MCF 10A (cell line): Measurements from ENCODE around the gene FAM118A. TPM values are rescaled to one million over a fixed set of nuclear protein-coding genes. Genes with fewer than 3 reads are reported as not detected.
"Not testable (repeated sequence)": the region's sequence is repeated elsewhere in the genome, so short reads cannot be mapped to it uniquely, and the experiment has no call there.

Source experiments
- BruUV-seq: library from RNA; stranded (reverse); fragments of 400-500 nt; replicated peaks from 2 replicates; lab custom pipeline; 2021; lab: Mats Ljungman, UMichigan
- CTCF ChIA-PET: fragments of 300-600 bp; sonication (Branson Sonifier 250); formaldehyde crosslinking; extraction: SDS; loops from one replicate; lab custom pipeline; 2021; ENCODE audit warnings: antibody characterized with exemption, inconsistent platforms; lab: Yijun Ruan, JAX
- POLR2A ChIA-PET: fragments of 300-600, 350-650 bp; sonication (Branson Sonifier 250); formaldehyde crosslinking; extraction: SDS; loops from one replicate; lab custom pipeline; 2020; ENCODE audit warnings: antibody characterized with exemption, inconsistent platforms; lab: Yijun Ruan, JAX
- DNase-seq: peaks from one replicate; pipeline ENCODE4 v3.0.0-alpha.2; 2018; ENCODE audit not compliant: unreplicated experiment
- H3K27ac Mint-ChIP-seq: one replicate; pipeline ENCODE4 v1.8.0; 2022; ENCODE audit warnings: mild to moderate bottlenecking, low read depth, mixed read lengths; ENCODE audit not compliant: unreplicated experiment
- H3K27me3 Mint-ChIP-seq: one replicate; pipeline ENCODE4 v1.8.0; 2022; ENCODE audit warnings: mixed read lengths; ENCODE audit not compliant: insufficient read depth, unreplicated experiment
- H3K36me3 Mint-ChIP-seq: one replicate; pipeline ENCODE4 v1.8.0; 2022; ENCODE audit warnings: mild to moderate bottlenecking, moderate library complexity, mixed read lengths; ENCODE audit not compliant: insufficient read depth, unreplicated experiment
- H3K4me1 Mint-ChIP-seq: one replicate; pipeline ENCODE4 v1.8.0; 2022; ENCODE audit warnings: mixed read lengths; ENCODE audit not compliant: insufficient read depth, unreplicated experiment
- H3K4me3 Mint-ChIP-seq: one replicate; pipeline ENCODE4 v1.8.0; 2022; ENCODE audit warnings: mild to moderate bottlenecking, moderate library complexity, mixed read lengths; ENCODE audit not compliant: unreplicated experiment
- H3K9me3 Mint-ChIP-seq: one replicate; pipeline ENCODE4 v1.8.0; 2022; ENCODE audit warnings: mixed read lengths; ENCODE audit not compliant: unreplicated experiment
- CTCF ChIP-seq: fragments of 200-600 bp; IDR thresholded peaks from one replicate; pipeline ENCODE4 v1.8.0; 2022; ENCODE audit warnings: antibody characterized with exemption, mild to moderate bottlenecking; ENCODE audit not compliant: unreplicated experiment
- intact Hi-C: fragments of 100-400 bp; cut with micrococcal nuclease; formaldehyde crosslinking; loops from 2 replicates; pipeline ENCODE4 v1.14.1; 2022
- total RNA-seq: library from RNA; stranded (reverse); gene quantifications from 2 replicates; pipeline ENCODE4 v1.2.3, GENCODE V29; 2022

FAM118A gene
- total RNA-seq, 1 experiment from 2014 or later = 16.7 TPM

DNA sequence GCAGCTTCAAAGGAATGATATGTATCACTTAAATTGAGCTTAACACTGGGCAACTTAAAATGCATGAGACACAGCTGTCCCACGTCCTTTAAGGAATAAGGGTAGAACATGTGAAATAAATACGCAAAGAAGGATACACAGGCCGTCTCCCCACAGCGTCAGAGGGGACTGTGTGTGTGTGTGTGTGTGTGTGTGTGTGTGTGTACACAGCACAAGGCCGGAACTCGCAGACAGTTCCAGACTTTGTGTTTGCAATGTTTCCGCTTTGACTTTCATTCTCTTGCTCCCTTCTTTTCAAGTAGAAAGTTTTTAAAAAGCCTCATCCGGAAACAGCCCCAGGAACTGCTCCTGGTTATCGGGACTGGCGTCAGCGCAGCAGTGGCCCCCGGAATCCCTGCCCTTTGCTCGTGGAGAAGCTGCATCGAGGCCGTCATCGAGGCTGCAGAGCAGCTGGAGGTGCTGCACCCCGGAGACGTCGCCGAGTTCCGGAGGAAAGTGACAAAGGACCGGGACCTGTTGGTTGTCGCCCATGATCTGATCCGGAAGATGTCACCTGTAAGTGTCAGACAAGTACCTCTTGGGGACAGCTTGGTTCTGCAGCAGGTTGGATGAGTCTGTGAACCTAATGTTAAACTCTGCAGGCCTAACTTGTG, 13.3 kb downstream of the FAM118A start:
- Mint-ChIP-seq H3K27ac (no peak overlapping the region), H3K9me3 (no peaks in the 10 kb centered on the region), H3K4me3 (no peak overlapping the region), H3K27me3 (no peaks in the 10 kb centered on the region), H3K4me1 (peaks cover 14% of the 10 kb centered on the region), H3K36me3 (peaks cover 38% of the 10 kb centered on the region)
- intact Hi-C loops = no loop called here
- ChIA-PET POLR2A (interaction anchor here (0.5 to 3.4 kb wide), 2 partner anchors 12 to 244 kb away, joined by 4 to 16 read pairs; partner anchors contain the start of gene FAM118A), CTCF (interaction anchor here (0.9 kb wide), 1 partner anchor 12 kb away, joined by 8 read pairs; no protein-coding TSS in a partner anchor)
- no TSS peak for BruUV-seq
- no peak for DNase-seq
- TF ChIP-seq CTCF = no peak

- Mint-ChIP-seq H3K9me3 (no peaks in the 10 kb centered on the region), H3K27me3 (no peaks in the 10 kb centered on the region), H3K4me1 (peaks cover 8% of the 10 kb centered on the region), H3K4me3 (no peak overlapping the region), H3K36me3 (peaks cover 44% of the 10 kb centered on the region), H3K27ac (no peak overlapping the region)
- DNase-seq = no peak
- CTCF ChIA-PET = interaction anchor here (0.7 to 0.9 kb wide), 2 partner anchors 11 to 120 kb away, joined by 3 to 8 read pairs; no protein-coding TSS in a partner anchor
- no peak for TF ChIP-seq CTCF
- intact Hi-C loops = no loop called here
- no TSS peak for BruUV-seq
- POLR2A ChIA-PET = interaction anchor here (0.5 to 3.4 kb wide), 2 partner anchors 13 to 244 kb away, joined by 4 to 16 read pairs; partner anchors contain the start of gene FAM118A
Measured at GRCh38 chr22:45323695-45324094, 14.0 kb downstream of the FAM118A start.

DNA sequence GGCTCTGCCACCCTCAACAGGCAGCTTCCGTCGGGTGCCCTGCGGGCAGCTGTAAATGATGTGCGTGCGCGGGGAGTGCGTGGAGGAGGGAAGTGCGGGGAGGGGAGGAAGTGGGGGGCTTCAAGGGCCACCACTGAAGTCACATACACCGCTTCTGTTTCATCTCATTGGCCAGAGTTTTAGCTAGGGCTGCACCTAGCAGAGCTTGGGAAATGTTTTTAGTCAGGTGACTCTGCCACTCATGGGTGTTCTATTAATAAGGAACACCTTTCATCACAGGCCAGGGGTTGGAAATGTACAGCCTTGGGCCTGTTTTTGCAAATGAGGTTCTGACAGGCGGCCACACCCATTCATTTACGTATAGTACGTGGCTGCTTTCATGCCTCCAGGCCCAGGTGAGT, 14.6 kb downstream of the FAM118A start:
- no TSS peak for BruUV-seq
- Mint-ChIP-seq H3K4me3 (no peak overlapping the region), H3K36me3 (peaks cover 50% of the 10 kb centered on the region), H3K4me1 (peaks cover 7% of the 10 kb centered on the region), H3K27ac (no peak overlapping the region), H3K9me3 (no peaks in the 10 kb centered on the region), H3K27me3 (no peaks in the 10 kb centered on the region)
- no peak for TF ChIP-seq CTCF
- intact Hi-C loops = no loop called here
- ChIA-PET CTCF (interaction anchor here (0.6 to 0.7 kb wide), 2 partner anchors 120 to 357 kb away, joined by 3 to 5 read pairs; no protein-coding TSS in a partner anchor), POLR2A (interaction anchor here (3.4 kb wide), 1 partner anchor 14 kb away, joined by 16 read pairs; the partner anchor contains the start of gene FAM118A)
- no peak for DNase-seq

- peaks cover 69% of the 10 kb centered on the region for H3K36me3 Mint-ChIP-seq
- H3K4me1 Mint-ChIP-seq, intact Hi-C loops, DNase-seq, H3K4me3 Mint-ChIP-seq, H3K27me3 Mint-ChIP-seq, H3K9me3 Mint-ChIP-seq, BruUV-seq, POLR2A ChIA-PET, H3K27ac Mint-ChIP-seq: not testable (repeated sequence)
- CTCF ChIA-PET = interaction anchor here (0.7 kb wide), 2 partner anchors 10 to 105 kb away, joined by 3 read pairs; no protein-coding TSS in a partner anchor
Measured at GRCh38 chr22:45328261-45328660, 18.5 kb downstream of the FAM118A start.
